ENCODE measurements around the gene TGM5. TPM values are rescaled to one million over a fixed set of nuclear protein-coding genes. Genes with fewer than 3 reads are reported as not detected.
"Not testable (repeated sequence)": the region's sequence is repeated elsewhere in the genome, so short reads cannot be mapped to it uniquely, and the experiment has no call there.

The TGM5 gene
- polyA plus RNA-seq, 1 donor, result 0.08 TPM

DNA sequence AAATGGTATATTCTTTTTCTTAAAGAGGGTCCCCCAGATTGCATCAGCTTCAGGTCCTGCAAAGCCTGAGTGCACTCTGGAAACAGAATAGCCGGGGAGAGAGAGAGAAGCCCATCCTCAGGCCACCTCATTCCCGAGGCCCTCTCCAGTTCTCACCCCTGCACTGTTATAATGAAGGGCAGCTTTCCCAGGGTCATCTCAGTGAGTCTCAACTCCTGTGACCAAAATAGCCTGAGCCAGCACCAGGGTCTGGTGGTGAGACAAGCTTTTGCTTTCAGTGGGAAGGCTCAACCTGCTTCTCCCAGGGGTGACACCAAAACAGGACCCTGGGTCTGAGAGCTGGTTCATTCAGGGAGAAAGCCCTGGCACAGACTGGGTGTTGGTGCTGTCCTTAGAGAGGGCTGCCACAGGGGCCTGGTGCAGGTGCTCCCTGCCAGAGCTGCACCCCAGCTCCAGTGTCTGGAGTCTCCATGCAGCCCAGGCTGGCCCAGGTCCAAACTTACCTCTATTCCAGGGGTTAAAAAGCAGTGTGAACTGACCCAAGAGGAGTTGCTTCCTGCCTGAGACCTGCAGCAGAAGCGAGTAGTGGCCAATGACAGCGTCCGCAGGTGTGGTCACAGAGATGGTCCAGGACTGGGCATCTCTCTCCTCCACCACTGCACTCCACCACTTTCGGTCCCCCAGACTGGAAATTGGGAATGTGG is 52.0 kb downstream of the TGM5 start:
- DNase-seq, result no peak

DNA sequence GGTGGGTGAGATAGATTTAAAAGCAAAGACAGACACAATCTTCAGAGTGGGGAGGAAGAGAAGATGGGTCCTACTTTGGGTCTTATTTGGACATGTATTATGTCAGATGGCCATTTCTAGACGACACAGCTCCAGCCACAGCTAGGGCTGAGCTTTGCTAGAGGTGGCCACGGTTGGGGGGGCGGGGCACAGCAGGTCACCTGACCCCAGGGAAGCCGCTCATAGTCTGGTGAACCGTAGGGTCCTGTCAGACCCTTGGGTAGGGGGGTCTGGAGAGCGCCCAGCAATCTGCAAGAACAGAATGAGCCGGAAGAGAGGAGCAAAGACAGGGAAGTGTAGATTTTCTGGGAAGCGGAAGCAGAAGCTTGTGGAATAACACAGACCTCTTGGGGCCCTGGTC is 52.6 kb downstream of the TGM5 start:
- DNase-seq, result no peak

DNA sequence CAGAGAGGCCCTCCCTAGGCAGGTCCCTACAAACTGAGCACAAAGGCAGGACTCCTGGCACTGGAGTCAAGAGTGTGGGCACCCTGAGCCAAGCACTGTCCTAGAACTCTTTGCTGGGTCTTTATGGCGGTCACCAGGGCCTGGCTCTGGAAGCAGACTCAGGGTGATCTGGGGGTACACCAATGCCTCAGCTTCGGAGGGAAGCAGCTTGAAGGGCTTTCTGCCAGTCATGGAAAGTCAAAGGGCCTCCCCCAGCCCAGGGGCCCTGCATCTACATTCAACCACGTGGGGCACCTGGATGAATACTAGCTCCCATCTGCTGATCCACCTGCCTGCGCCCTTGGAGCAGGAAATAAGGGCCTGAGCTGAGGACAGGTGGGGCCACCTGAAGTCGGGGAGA is 53.3 kb downstream of the TGM5 start:
- DNase-seq, result no peak

DNA sequence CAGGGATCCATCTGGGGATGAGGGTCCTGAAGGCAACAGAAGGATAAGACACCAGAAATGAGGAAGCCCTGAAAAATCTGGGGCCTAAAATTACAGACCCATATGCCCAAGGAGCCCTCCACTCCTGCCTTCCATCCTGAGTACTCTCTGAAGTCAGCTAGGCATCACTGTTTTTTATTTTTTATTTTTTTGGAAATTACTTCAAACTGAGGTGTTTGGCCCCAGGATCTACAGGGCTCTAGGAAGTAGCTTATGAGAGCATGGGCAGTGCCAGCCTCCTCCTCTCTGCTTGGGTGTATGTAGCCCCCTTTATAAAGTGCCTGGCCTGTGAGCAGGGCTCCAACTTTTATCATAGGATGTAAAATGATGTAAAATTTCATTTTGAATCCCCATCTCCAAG is 53.8 kb downstream of the TGM5 start:
- DNase-seq, result no peak

DNA sequence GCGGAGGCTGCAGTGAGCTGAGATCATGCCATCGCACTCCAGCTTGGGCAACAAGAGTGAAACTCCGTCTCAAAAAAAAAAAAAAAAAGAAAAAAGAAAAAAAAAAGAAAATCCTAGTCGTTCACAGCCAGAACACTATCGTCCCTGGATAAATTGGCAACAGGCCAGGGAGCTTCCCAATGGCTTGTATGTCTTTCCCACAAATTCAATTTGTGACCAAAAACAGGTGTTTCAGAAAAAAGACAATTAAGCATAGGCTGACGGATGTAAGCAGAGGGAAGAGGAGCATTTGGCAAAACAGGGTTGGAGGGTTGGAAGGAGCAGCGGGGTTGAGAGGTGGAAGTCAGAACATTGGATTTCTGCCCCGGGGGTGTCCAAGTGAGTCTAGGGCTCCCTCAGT is 54.4 kb downstream of the TGM5 start:
- no peak for DNase-seq

DNA sequence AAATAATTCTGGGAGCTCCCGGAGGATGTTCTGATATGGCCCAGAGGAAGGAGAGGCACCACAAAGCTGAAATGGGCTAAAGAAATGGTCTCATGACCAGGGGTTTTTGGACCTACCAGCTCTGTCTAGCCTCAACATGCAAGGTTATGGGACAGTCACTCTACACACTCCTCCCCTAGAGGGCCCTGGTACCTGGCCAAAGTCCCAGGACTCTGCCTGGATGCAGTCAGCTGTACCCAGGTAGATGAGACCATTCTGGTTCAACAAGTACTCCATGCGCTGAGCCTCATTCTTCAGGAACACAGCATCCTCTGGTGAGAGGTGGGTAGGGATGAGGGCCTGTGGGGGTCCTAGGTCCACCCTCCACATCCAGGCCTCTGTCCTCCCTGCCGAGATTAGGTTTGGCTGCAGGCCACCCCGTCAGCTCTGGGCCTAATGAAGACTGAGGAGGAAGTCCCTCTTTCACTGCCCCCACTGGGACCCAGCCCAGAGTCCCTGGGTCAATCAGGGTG is 55.4 kb downstream of the TGM5 start:
- DNase-seq, result no peak

DNA sequence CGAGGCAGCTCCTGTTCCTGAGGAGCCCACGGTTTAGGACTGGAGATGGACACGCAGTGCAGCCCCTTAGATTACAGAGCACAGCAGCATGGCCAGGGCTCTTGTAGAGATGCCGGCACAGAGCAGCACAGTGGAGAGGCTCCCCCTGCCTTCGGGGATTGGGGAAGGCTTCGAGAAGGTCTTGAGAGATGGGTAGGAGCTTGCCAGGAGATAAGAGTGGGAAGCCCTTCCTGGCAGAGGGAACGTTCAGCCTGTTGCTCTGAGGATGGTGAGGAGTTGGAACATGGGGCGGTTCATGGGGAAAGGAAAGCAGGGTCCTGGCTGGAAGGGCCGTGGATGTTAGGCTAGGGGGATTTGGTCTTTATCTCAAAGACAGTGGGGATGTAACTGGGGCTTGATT is 55.9 kb downstream of the TGM5 start:
- no peak for DNase-seq

DNA sequence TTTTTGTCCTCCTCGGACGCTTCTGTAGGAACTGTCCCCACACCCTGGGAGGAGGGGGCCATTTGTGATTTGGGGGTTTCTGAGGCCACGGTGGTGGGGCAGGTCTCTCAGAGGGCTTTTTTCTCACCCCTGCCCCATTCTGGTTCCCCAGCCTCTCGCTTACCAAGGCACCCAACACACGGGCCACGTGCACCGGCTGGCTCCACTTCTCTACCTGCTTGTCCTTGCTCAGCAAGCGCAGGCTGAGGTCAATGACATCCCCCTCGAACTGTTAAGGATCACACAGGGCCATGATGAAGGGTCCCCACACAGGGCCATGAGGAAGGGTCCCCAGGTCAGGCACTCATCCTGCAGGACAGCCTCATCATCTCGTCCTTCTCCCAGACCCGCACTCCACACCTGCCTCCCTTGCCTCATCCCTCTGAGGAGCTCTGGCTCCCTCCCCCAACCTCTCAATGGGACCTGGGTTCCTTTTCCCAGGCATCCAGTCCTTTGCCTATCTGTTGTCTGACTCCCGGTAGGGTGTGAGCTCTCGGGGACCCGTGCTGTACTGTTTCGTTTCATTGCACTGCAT is 56.5 kb downstream of the TGM5 start:
- DNase-seq, result no peak

DNA sequence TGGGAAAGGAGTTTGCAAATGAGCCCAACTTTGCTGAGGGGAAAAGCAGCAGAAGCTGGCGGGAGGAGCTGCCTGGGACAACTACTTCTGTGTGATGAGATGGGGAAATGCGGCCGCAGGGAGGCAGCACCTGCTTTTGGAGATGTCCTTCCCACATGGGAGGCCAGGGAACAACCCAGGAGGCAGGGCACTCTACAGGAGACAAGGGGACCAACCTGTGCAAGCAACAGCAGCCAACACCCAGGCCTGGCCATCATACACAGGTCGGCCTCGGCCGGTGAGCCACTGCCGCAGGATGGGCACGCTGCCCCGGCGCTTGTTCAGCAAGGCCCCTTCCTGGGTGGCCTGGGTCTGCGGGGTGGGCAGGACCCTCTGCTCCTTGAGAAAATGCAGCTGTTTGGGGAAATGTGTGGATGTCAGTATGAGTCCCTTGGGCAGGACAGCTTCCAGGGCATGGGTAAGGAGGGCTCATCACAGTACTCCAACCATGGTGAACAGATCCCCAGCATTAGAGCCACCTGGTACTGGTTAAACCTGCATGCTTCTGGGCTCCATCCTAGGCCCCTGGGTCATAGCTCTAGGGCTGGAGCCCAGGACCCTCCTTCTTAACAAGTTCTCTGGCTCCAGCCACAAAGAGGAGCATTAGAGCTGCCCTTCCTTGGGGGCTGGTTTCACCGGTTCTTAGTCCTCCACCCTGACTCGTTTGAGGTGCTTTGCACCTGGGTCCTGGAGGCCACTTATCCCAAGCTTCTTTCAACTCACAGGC is 57.5 kb downstream of the TGM5 start:
- DNase-seq, result no peak

DNA sequence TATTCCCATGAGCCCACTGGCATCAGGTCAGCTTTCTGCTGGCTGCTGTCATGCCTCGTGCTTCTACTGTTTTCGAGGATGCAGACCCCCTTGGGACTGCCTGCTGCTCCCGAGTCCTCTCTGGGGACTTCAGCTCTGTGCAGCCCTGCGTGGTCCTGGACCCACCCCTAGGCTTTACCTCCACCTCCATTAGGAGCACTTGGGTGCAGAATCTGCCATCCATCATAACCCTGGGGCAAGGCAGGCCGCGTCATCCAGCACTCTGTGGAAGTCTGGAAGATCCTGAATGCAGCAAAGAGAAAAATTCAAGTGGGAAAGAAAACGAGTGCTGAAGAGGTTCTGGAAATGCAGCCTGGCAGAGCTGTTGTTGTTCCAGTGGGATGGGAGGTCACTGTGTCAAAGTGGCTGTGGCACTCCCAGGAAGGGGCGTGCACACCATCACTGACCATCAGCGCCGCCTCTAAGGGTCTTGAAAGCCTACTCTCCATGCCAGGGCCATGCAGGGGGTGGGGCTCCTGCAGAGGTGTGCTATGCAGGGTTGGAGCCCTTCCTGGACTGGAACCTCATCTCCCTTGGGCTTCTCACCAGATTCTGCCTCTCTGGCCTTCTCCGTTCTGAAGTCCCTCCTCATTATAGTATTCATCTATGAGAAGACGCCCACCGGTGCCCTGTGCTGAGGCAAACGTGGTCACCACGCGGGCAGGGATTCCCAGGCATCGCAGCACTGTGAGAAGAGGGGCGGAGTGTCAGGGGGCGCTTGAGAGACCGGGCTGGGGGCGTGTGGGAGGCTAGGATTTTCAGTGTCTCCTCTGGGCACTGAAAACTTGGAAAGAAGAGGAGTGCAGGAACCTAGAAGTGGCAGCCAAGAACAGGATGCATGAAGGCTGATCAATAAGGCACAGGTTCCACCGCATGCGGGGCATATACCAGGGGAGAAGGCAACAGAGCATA is 58.4 kb downstream of the TGM5 start:
- DNase-seq, result no peak

DNA sequence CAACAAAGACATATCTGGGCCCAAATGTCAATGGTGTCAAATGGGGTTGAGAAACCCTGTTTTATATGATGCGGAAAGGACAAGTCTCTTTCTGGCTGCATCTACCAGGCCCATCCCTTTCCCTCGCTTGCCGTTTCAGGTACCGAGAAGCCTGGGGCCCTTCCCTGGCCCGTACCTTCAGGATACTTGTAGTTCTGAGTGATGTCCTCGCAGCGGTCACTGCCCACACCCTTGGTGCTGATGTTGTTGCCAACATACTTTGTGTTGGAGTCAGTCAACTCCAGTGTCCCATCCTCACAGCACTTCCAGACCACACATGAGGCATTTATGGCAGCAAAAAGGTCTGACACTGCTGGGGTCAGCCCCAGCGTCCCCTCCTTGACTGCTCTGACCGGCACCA is 59.7 kb downstream of the TGM5 start:
- DNase-seq, result no peak

DNA sequence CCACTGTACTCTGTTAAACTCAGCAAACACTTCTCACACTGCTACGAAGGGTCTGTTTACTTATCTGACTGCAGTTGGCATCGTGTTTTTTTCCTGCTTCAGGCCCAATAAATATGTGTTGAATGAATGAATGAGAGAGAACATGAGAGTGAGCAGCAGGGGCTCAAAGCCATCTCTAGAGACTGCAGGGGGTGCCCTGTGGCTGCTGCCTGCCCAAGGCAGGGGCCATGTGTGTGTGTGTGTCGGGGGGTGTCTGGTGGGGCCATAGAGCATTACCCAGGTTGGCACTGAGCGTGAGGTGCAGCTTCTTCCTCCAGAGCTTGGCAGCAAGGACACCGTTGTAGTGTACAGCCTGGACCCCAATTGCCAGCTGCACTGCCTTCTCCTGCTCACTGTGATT is 60.7 kb downstream of the TGM5 start:
- DNase-seq, result no peak

DNA sequence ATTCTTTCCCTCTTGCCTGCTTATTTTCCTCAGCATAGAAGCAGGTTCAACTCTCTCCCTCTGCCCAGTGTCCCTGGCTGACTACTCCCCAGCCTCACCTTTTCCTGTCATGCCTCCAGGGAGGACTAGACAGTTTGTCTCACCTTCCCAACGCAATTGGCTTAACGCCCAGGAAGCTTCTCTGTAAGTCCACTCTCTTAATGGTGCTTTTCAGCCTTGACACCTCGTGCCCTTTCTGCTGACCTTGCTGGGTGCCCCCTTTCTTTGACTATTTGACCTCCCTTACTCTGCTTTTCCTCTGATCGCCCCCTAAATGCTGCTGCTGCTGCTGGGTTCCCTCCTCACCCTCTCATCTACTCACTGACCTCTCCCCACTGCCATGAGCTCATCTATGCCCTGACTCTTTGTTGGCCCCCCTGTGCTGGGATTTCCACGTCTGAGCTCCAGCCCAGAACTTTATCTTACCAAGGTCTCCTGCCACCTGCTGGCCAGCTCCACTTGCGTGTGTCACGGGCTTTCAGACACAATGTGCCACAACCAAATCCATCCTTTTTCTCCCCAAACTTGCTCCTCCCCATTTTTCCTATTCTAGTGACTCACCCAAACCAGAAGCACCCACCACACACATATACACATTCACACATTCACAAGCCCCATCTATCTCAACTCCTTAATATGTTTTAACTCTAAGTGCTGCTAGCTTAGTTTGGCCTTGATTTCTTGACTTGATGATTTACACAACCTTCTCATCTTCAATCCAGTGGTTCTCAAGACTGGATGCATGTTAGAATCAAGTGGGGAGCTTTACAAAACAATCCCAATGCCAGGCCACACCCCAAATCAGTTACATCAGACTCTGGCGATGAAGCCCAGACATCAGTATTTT is 62.5 kb downstream of the TGM5 start:
- DNase-seq, result no peak

DNA sequence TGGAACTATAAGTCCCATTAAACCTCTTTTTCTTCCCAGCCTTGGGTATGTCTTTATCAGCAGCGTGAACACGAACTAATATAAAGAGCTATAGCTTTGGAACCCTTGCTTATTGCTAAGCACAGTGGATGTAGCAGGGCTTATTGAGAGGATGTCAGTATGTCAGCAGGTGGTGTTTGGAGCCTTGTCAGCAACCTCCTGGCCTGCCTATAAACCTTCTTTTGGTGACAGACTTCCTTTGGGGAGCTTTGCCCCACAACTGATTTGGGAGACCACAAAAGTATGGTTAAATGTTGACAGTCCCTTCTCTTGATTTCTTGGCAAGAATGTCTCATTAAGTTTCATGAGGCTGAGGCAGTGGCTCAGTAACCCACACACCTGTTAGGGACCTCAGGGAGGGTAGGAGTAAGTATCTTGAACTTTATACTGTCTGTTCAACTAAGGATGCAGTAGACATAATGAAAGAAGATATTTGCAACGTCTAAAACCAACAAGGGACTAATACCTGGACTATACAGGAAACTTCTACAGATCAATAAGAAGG is 66.7 kb downstream of the TGM5 start:
- no peak for DNase-seq

DNA sequence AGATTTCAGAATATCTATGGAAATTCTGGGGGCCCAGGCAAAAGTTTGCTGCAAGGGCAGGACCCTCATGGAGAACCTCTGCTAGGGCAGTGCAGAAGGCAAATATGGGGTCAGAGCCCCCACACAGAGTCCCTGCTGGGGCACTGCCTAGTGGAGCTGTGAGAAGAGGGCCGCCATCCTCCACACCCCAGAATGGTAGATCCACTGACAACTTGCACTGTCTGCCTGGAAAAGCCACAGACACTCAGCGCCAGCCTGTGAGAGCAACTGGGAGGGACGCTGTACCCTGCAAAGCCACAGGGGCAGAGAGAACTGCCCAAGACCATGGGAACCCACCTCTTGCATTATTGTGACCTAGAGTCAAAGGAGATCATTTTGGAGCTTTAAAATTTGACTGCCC is 67.7 kb downstream of the TGM5 start:
- DNase-seq, result no peak

DNA sequence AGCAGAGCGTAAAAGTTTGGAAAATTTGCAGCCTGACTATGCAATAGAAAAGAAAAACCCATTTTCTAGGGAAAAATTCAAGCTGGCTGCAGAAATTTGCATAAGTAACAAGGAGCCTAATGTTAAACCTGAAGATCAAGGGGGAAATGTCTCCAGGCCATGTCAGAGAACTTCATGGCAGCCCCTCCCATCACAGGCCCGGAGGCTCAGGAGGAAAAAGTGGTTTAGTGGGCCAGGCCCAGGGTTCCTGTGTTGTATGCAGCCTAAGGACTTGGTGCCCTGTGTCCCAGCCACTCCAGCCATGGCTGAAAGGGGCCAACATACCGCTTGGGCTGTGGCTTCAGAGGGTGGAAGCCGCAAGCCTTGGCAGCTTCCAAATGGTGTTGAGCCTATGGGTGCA is 68.2 kb downstream of the TGM5 start:
- DNase-seq, result not testable (repeated sequence)

DNA sequence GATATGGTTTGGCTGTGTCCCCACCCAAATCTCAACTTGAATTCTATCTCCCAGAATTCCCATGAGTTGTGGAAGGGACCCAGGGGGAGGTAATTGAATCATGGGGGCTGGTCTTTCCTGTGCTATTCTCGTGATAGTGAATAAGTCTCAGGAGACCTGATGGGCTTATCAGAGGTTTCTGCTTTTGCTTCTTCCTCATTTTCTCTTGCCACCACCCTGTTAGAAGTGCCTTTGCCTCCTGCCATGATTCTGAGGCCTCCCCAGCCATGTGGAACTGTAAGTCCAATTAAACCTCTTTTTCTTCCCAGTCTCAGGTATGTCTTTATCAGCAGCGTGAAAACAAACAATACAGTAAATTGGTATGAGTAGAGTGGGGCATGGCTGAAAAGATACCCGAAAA is 69.0 kb downstream of the TGM5 start:
- not testable (repeated sequence) for DNase-seq

DNA sequence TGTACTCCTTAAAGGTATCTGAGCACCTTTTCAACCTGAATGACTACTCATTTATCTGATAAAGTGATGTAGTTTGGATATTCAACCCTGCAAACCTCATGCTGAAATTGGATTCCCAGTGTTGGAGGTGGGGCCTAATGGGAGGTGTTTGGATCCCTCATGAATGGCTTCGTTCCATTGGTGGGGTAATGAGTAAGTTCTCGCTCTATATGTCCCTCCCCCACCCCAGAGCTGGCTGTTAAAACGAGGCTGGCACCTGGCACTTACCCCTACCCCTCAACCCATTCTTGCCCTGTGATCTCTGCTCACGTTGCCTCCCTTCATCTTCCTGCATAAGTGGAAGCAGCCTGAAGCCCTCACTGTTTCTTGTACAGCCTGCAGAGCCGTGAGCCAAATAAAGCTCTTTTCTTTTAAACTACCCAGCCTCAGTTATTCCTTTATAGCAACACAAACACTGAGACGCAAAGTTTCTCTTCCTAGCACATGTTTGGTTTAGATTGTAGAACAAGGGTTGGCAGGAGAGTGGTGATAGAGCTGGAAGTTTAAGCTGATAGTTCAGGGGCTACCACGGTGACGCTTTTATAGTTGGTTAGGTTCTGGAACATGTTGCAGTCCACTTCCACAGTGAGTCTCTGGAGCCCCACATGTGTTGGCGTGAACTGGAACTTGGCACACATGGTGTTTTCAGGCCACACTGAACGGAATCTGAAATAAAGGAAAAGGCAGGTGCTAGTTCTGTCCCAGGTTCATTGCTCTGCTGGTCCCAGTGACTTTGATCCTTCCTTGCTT is 69.8 kb downstream of the TGM5 start:
- no peak for DNase-seq

DNA sequence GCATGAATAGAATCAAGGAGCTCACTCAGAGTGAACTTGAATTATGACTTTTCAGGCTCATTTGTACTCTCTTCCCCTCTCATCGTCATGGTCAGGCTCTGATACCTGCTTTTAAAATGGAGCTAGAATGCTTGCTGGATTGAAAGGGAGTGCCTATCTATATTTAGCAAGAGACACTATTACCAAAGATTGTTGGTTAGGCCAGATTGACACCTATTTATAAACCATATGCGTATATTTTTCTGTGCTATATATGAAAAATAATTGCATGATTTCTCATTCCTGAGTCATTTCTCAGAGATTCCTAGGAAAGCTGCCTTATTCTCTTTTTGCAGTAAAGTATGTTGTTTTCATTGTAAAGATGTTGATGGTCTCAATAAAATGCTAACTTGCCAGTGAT is 71.9 kb downstream of the TGM5 start:
- DNase-seq, result no peak

DNA sequence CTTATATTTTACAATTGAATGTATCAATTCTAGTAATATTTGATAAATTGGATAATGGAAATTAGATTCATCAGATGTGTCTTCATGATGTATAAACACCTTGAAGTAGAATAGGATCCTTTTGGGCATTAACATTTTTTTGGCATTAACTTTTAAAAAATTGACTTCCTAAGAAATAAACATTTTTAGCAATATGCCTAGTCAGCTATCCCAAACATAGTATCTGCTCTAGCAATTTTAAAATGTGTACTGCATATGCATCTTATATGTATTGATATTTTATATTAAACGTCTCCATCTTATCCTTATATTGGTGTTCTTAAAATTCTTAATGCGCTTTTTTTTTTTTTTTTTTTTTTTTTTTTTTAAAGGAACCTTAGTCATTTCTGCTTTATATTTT is 73.0 kb downstream of the TGM5 start:
- DNase-seq, result no peak
